HEK293 (cell line): ENCODE results near the gene OOSP1.

Experiments
- CTCF ChIA-PET: fragments of 350-600 bp; formaldehyde crosslinking; extraction: SDS; loops from one replicate; lab custom pipeline; 2021; ENCODE audit warnings: antibody characterized with exemption; lab: Yijun Ruan, JAX
- POLR2A ChIA-PET: fragments of 300-600 bp; formaldehyde crosslinking; extraction: SDS; loops from one replicate; lab custom pipeline; 2020; ENCODE audit warnings: antibody characterized with exemption, inconsistent platforms; lab: Yijun Ruan, JAX
- H3K27ac ChIP-seq: fragments of 200-500 bp; sonication (Bioruptor generic); 2 replicates; pipeline ENCODE4 v1.5.1; 2014; ENCODE audit warnings: low read depth, low read length, control low read depth, inconsistent platforms; ENCODE audit errors: extremely low read depth
- H3K36me3 ChIP-seq, 2 experiments: fragments of 200-500 bp in 1 of 2; sonication (Bioruptor generic) in 1 of 2; 1 replicate in 1 of 2; 2 replicates in 1 of 2; pipeline ENCODE4 v1.5.1; 2014 to 2017; ENCODE audit warnings: inconsistent platforms in 2 of 2, low read length in 2 of 2; ENCODE audit not compliant: control insufficient read depth in 2 of 2, insufficient read depth in 1 of 2
- H3K4me1 ChIP-seq: fragments of 200-500 bp; sonication (Bioruptor generic); 2 replicates; pipeline ENCODE4 v1.5.1; 2014; ENCODE audit warnings: mild to moderate bottlenecking, low read length, inconsistent platforms; ENCODE audit not compliant: control insufficient read depth, insufficient read depth
- H3K4me3 ChIP-seq: 2 replicates; pipeline ENCODE4 v1.5.1; 2011; ENCODE audit warnings: low read depth, mild to moderate bottlenecking, control low read depth, low read length, moderate library complexity
- H3K9me3 ChIP-seq: fragments of 200-500 bp; sonication (Bioruptor generic); 2 replicates; pipeline ENCODE4 v1.5.1; 2014; ENCODE audit warnings: low read depth, low read length, inconsistent platforms; ENCODE audit not compliant: control insufficient read depth, insufficient read depth
- CTCF ChIP-seq: fragments of 450-650 bp; formaldehyde crosslinking; IDR thresholded peaks from 2 replicates; pipeline ENCODE4 v1.5.1; 2016; ENCODE audit warnings: missing biosample characterization, missing genetic modification characterization
- ELK4 ChIP-seq: IDR thresholded peaks from 2 replicates; pipeline ENCODE4 v1.6.1; 2011; ENCODE audit warnings: mild to moderate bottlenecking, low read depth, low read length, borderline replicate concordance
- KLF16 ChIP-seq: fragments of 450-650 bp; formaldehyde crosslinking; IDR thresholded peaks from 2 replicates; pipeline ENCODE4 v1.5.1; 2017; ENCODE audit warnings: missing biosample characterization, missing genetic modification characterization
- OVOL3 ChIP-seq: fragments of 450-650 bp; formaldehyde crosslinking; IDR thresholded peaks from 2 replicates; pipeline ENCODE4 v1.5.1; 2016; ENCODE audit warnings: missing biosample characterization, missing genetic modification characterization
- SETDB1 ChIP-seq: IDR thresholded peaks from one replicate; pipeline ENCODE4 v1.6.1; 2017; ENCODE audit warnings: mild to moderate bottlenecking, low read length, moderate library complexity, mixed read lengths; ENCODE audit not compliant: insufficient read length
- ZBTB17 ChIP-seq: fragments of 450-650 bp; formaldehyde crosslinking; IDR thresholded peaks from 2 replicates; pipeline ENCODE4 v1.5.1; 2016; ENCODE audit warnings: missing biosample characterization, missing genetic modification characterization
- ZFHX2 ChIP-seq: fragments of 450-650 bp; formaldehyde crosslinking; conservative IDR thresholded peaks from 2 replicates; pipeline ENCODE4 v1.5.1; 2016; ENCODE audit warnings: missing biosample characterization, missing genetic modification characterization
- ZFP37 ChIP-seq: fragments of 450-650 bp; formaldehyde crosslinking; IDR thresholded peaks from 2 replicates; pipeline ENCODE4 v1.5.1; 2016; ENCODE audit warnings: missing biosample characterization, missing genetic modification characterization
- ZNF121 ChIP-seq: fragments of 450-650 bp; formaldehyde crosslinking; IDR thresholded peaks from 2 replicates; pipeline ENCODE4 v1.5.1; 2016; ENCODE audit warnings: missing biosample characterization, missing genetic modification characterization
- ZNF174 ChIP-seq: fragments of 450-650 bp; formaldehyde crosslinking; IDR thresholded peaks from 2 replicates; pipeline ENCODE4 v1.5.0; 2017; ENCODE audit warnings: missing biosample characterization, mild to moderate bottlenecking, missing genetic modification characterization
- ZNF239 ChIP-seq: fragments of 450-650 bp; formaldehyde crosslinking; IDR thresholded peaks from 2 replicates; pipeline ENCODE4 v1.5.1; 2016; ENCODE audit warnings: missing biosample characterization, missing genetic modification characterization
- ZNF280D ChIP-seq: fragments of 450-650 bp; formaldehyde crosslinking; IDR thresholded peaks from 2 replicates; pipeline ENCODE4 v1.5.1; 2016; ENCODE audit warnings: missing biosample characterization, missing genetic modification characterization
- ZNF404 ChIP-seq: fragments of 450-650 bp; formaldehyde crosslinking; IDR thresholded peaks from 2 replicates; pipeline ENCODE4 v1.5.1; 2017; ENCODE audit warnings: missing biosample characterization, missing genetic modification characterization
- ZNF549 ChIP-seq: fragments of 450-650 bp; IDR thresholded peaks from 2 replicates; pipeline ENCODE4 v1.5.1; 2018; ENCODE audit warnings: missing biosample characterization, missing genetic modification characterization, mild to moderate bottlenecking, inconsistent platforms, moderate library complexity
- ZNF580 ChIP-seq: fragments of 450-650 bp; formaldehyde crosslinking; IDR thresholded peaks from 2 replicates; pipeline ENCODE4 v1.5.1; 2016; ENCODE audit warnings: missing biosample characterization, missing genetic modification characterization
- ZNF596 ChIP-seq: fragments of 450-650 bp; IDR thresholded peaks from 2 replicates; pipeline ENCODE4 v1.5.0; 2018; ENCODE audit warnings: missing biosample characterization, mild to moderate bottlenecking, missing genetic modification characterization, moderate library complexity
- ZNF600 ChIP-seq: fragments of 450-650 bp; formaldehyde crosslinking; IDR thresholded peaks from 2 replicates; pipeline ENCODE4 v1.5.1; 2016; ENCODE audit warnings: missing biosample characterization, missing genetic modification characterization
- ZNF610 ChIP-seq: fragments of 450-650 bp; formaldehyde crosslinking; IDR thresholded peaks from 2 replicates; pipeline ENCODE4 v1.5.1; 2016; ENCODE audit warnings: missing biosample characterization, missing genetic modification characterization, borderline replicate concordance
- ZNF621 ChIP-seq: fragments of 450-650 bp; formaldehyde crosslinking; IDR thresholded peaks from 2 replicates; pipeline ENCODE4 v1.5.1; 2017; ENCODE audit warnings: missing biosample characterization, missing genetic modification characterization
- ZNF629 ChIP-seq: fragments of 450-650 bp; formaldehyde crosslinking; IDR thresholded peaks from 2 replicates; pipeline ENCODE4 v1.5.1; 2017; ENCODE audit warnings: missing biosample characterization, missing genetic modification characterization
- ZNF830 ChIP-seq: fragments of 450-650 bp; IDR thresholded peaks from 2 replicates; pipeline ENCODE4 v1.5.0; 2018; ENCODE audit warnings: missing biosample characterization, missing genetic modification characterization, low read depth, mild to moderate bottlenecking, moderate library complexity

Gene OOSP1

GRCh38 chr11:59918987-59919589 is 19.1 kb upstream of the OOSP1 start (continued):
- TF ChIP-seq ZNF600: no peak

GRCh38 chr11:59923813-59924212 is 14.4 kb upstream of the OOSP1 start:
- Histone ChIP-seq H3K4me3 (no peak overlapping the region), H3K4me1 (no peaks in the 10 kb centered on the region), H3K9me3 (no peaks in the 10 kb centered on the region), H3K27ac (no peak overlapping the region), H3K36me3 (no peaks in the 10 kb centered on the region)
- CTCF ChIA-PET: interaction anchor here (1.5 kb wide), 1 partner anchor 14 kb away, joined by 3 read pairs; no protein-coding TSS in a partner anchor
- TF ChIP-seq KLF16 (no peak), SETDB1 (peak; percentile 73)
- POLR2A ChIA-PET: no interaction called here

GRCh38 chr11:59931688-59932087 is 6.5 kb upstream of the OOSP1 start:
- Histone ChIP-seq H3K9me3 (no peaks in the 10 kb centered on the region), H3K4me1 (no peaks in the 10 kb centered on the region), H3K4me3 (no peak overlapping the region), H3K27ac (no peak overlapping the region), H3K36me3 (no peaks in the 10 kb centered on the region)
- ChIA-PET CTCF (interaction anchor here (0.6 to 1.8 kb wide), 2 partner anchors 12 to 1736 kb away, joined by 3 to 12 read pairs; no protein-coding TSS in a partner anchor), POLR2A (no interaction called here)
- TF ChIP-seq ZNF174 (no peak), OVOL3 (no peak)

GRCh38 chr11:59938718-59939117 is 486 bp downstream of the OOSP1 start:
- no peaks in the 10 kb centered on the region for H3K9me3 ChIP-seq
- no peak overlapping the region for H3K27ac ChIP-seq
- ChIA-PET POLR2A (no interaction called here), CTCF (no interaction called here)
- no peaks in the 10 kb centered on the region for H3K36me3 ChIP-seq
- no peak overlapping the region for H3K4me3 ChIP-seq
- H3K4me1 ChIP-seq: no peaks in the 10 kb centered on the region
- TF ChIP-seq ZNF621 (no peak), ELK4 (no peak), ZNF596 (tag by site-specific recombination) (no peak), ZNF280D (tag by site-specific recombination) (no peak), ZNF549 (tag by site-specific recombination) (no peak), CTCF (tag by site-specific recombination) (no peak), ZFP37 (no peak), ZNF121 (tag by site-specific recombination) (no peak), ZBTB17 (no peak), ZNF830 (tag by site-specific recombination) (no peak), ZNF629 (tag by site-specific recombination) (no peak), ZNF404 (no peak), ZFHX2 (no peak), SETDB1 (no peak), ZNF239 (tag by site-specific recombination) (no peak), ZNF610 (tag by site-specific recombination) (no peak), ZNF580 (no peak)
